Endothelial cell of umbilical vein (primary cell): ENCODE measurements around the gene LZIC. TPM values are rescaled to one million over a fixed set of nuclear protein-coding genes. Genes with fewer than 3 reads are reported as not detected.

Experiments used
- BruUV-seq: library from RNA; stranded (reverse); fragments of 400-500 nt; replicated peaks from 2 replicates; lab custom pipeline; 2021; lab: Mats Ljungman, UMichigan
- CTCF ChIA-PET: fragments of 300-600, 350-600 bp; sonication (Branson Sonifier 250); formaldehyde crosslinking; loops from one replicate; lab custom pipeline; 2021; ENCODE audit warnings: antibody characterized with exemption, inconsistent platforms; lab: Charles Lee
- POLR2A ChIA-PET: fragments of 300-600, 350-600 bp; sonication (Branson Sonifier 250); formaldehyde crosslinking; loops from one replicate; lab custom pipeline; 2021; ENCODE audit warnings: antibody characterized with exemption, inconsistent platforms; lab: Charles Lee
- DNase-seq: peaks from one replicate; pipeline ENCODE4 v3.0.0-alpha.2; 2011; ENCODE audit warnings: low read depth, low spot score
- FAIRE-seq: peaks from 2 replicates; lab custom pipeline; 2011; peaks lifted over from hg19 to GRCh38; lab: Jason Lieb, UNC
- H2AFZ ChIP-seq: 2 replicates; pipeline ENCODE4 v1.6.0; 2012; ENCODE audit warnings: low read depth, low read length, control low read depth, inconsistent platforms
- H3K27ac ChIP-seq: 2 replicates; pipeline ENCODE4 v1.5.1; 2011; ENCODE audit warnings: low read depth, mild to moderate bottlenecking, control low read depth, low read length, moderate library complexity; ENCODE audit not compliant: insufficient read depth
- H3K27me3 ChIP-seq, 2 experiments: 2 replicates each; pipeline versions ENCODE4 v1.6.0 to v1.6.1; 2011; ENCODE audit warnings: low read length in 2 of 2, mixed read lengths in 1 of 2; ENCODE audit not compliant: control insufficient read depth in 2 of 2, insufficient read depth in 2 of 2
- H3K36me3 ChIP-seq, 2 experiments: 2 replicates in 1 of 2; 3 replicates in 1 of 2; pipeline ENCODE4 v1.5.1; 2011; ENCODE audit warnings: low read length in 2 of 2, mild to moderate bottlenecking in 1 of 2, moderate library complexity in 1 of 2; ENCODE audit not compliant: control insufficient read depth in 2 of 2, insufficient read depth in 2 of 2; ENCODE audit errors: extremely low read depth in 1 of 2
- H3K4me1 ChIP-seq: 3 replicates; pipeline ENCODE4 v1.5.1; 2011; ENCODE audit warnings: mild to moderate bottlenecking, low read length; ENCODE audit not compliant: control insufficient read depth, insufficient read depth; ENCODE audit errors: extremely low read depth
- H3K4me2 ChIP-seq: 2 replicates; pipeline ENCODE4 v1.6.1; 2011; ENCODE audit warnings: low read length, control low read depth, mixed read lengths; ENCODE audit not compliant: insufficient read depth
- H3K4me3 ChIP-seq, 3 experiments: fragments of 200-600 bp in 1 of 3; sonication (generic), shearing (Covaris generic) in 1 of 3; replicated peaks in 1 of 3; 2 replicates each; pipeline ENCODE4 v1.5.1; 2011 to 2016; ENCODE audit warnings: control low read depth in 3 of 3, low read length in 3 of 3, mild to moderate bottlenecking in 2 of 3, inconsistent platforms in 1 of 3, low read depth in 1 of 3, moderate library complexity in 1 of 3; ENCODE audit not compliant: insufficient read depth in 1 of 3
- H3K79me2 ChIP-seq: 2 replicates; pipeline ENCODE4 v1.6.0; 2012; ENCODE audit warnings: low read length, inconsistent platforms; ENCODE audit not compliant: control insufficient read depth, insufficient read depth
- H3K9ac ChIP-seq: replicated peaks from 2 replicates; pipeline ENCODE3; 2011; ENCODE audit warnings: low read length, control low read depth; ENCODE audit not compliant: insufficient read depth; ENCODE audit errors: extremely low read depth
- H3K9me1 ChIP-seq: replicated peaks from 3 replicates; pipeline ENCODE4 v1.6.0; 2011; ENCODE audit warnings: mild to moderate bottlenecking, low read length; ENCODE audit not compliant: control insufficient read depth, insufficient read depth; ENCODE audit errors: extremely low read depth
- H3K9me3 ChIP-seq: replicated peaks from 2 replicates; pipeline ENCODE4 v1.5.1; 2012; ENCODE audit warnings: low read length, inconsistent platforms; ENCODE audit not compliant: control insufficient read depth, insufficient read depth
- H4K20me1 ChIP-seq: replicated peaks from 2 replicates; pipeline ENCODE3; 2011; ENCODE audit warnings: mild to moderate bottlenecking, low read length; ENCODE audit not compliant: control insufficient read depth, insufficient read depth; ENCODE audit errors: extremely low read depth
- FOS ChIP-seq: IDR thresholded peaks from 2 replicates; pipeline ENCODE4 v1.6.1; 2011; ENCODE audit warnings: mild to moderate bottlenecking, low read length, moderate library complexity, borderline replicate concordance; ENCODE audit not compliant: insufficient read depth
- GATA2 ChIP-seq: IDR thresholded peaks from 2 replicates; pipeline ENCODE4 v1.7.0; 2011; ENCODE audit warnings: low read depth, mild to moderate bottlenecking, moderate library complexity, mixed read lengths, low read length; ENCODE audit not compliant: insufficient read length, insufficient read depth
- JUN ChIP-seq: IDR thresholded peaks from 2 replicates; pipeline ENCODE4 v1.6.1; 2011; ENCODE audit warnings: borderline replicate concordance, low read depth; ENCODE audit not compliant: insufficient read length, insufficient read depth
- dilution Hi-C: fragments of 300-500 bp; cut with MboI; formaldehyde crosslinking; loops from one replicate; pipeline ENCODE4 v1.15.0; 2019; ENCODE audit warnings: low sequenced_read_pairs; ENCODE audit not compliant: extremely low pct_ligation_motif_present
- intact Hi-C: fragments of 100-400 bp; cut with micrococcal nuclease; formaldehyde crosslinking; loops from one replicate; pipeline ENCODE4 v1.10.0; 2022
- polyA plus RNA-seq, 4 experiments: library from polyadenylated mRNA; depleted of rRNA in 3 of 4; stranded (reverse) in 3 of 4; unstranded in 1 of 4; fragments of >200 nt; gene quantifications; 2 replicates each; pipeline versions ENCODE4 v1.2.1 to v1.2.3, GENCODE V29; 2011 to 2012; ENCODE audit warnings: missing spikeins in 1 of 4
- total RNA-seq: library from RNA; stranded (reverse); gene quantifications from 2 replicates; pipeline ENCODE4 v1.2.3, GENCODE V29; 2021
- TF ChIP-seq, protein P1 (sequence below): IDR thresholded peaks from 2 replicates; pipeline ENCODE4 v1.6.1; 2011; ENCODE audit not compliant: insufficient read depth, insufficient read length
- TF ChIP-seq, protein P2 (sequence below), 2 donors: IDR thresholded peaks; 1 replicate in 1 of 2; 2 replicates in 1 of 2; pipeline ENCODE4 v1.5.1; 2011; ENCODE audit warnings: low read length in 2 of 2, mild to moderate bottlenecking in 2 of 2, moderate library complexity in 2 of 2, control low read depth in 1 of 2, inconsistent platforms in 1 of 2, low read depth in 1 of 2; ENCODE audit not compliant: insufficient read depth in 1 of 2; ENCODE audit errors: extremely low read depth in 1 of 2

Gene LZIC
- total and polyA plus RNA-seq, 2 donors (not counting 3 experiments of a cell fraction or from before 2014, with no cell fraction given): 3.7 to 23.4 TPM

DNA sequence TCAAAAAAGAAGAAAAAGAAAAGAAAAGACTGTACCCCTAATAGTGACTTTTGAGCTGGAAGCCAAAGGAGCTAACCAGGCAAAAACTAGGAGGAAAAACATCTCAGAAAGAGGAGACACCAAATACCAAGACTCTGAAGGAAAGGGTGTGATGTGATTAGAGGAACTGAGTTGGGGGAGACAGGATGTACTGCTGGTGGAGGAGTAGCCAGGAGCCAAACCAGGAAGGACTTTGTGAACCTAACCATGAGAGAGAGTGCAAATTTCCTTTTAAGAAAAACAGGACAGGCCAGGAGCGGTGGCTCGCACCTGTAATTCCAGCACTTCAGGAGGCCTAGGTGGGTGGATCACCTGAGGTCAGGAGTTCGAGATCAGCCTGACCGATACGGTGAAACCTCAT lies 49.7 kb upstream of the LZIC start:
- Histone ChIP-seq H3K4me2 (no peak overlapping the region), H3K9me3 (no peaks in the 10 kb centered on the region), H3K9me1 (no peaks in the 10 kb centered on the region), H4K20me1 (no peaks in the 10 kb centered on the region), H3K27me3 (peaks cover 19 to 36% of the 10 kb centered on the region in 2 experiments), H2AFZ (no peak overlapping the region), H3K4me1 (peaks cover 23% of the 10 kb centered on the region), H3K9ac (no peak overlapping the region), H3K79me2 (no peaks in the 10 kb centered on the region), H3K36me3 (no peaks in the 10 kb centered on the region), H3K27ac (no peak overlapping the region), H3K4me3 (no peak overlapping the region)
- no peak for TF ChIP-seq GATA2
- TF ChIP-seq, protein P1, sequence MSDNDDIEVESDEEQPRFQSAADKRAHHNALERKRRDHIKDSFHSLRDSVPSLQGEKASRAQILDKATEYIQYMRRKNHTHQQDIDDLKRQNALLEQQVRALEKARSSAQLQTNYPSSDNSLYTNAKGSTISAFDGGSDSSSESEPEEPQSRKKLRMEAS: no peak
- TF ChIP-seq FOS: no peak
- DNase-seq (no peak), FAIRE-seq (peak; percentile 26)
- ChIA-PET POLR2A (no interaction called here), CTCF (interaction anchor here (0.7 to 1.8 kb wide), 3 partner anchors 10 to 50 kb away, joined by 3 to 8 read pairs (median 3); partner anchors contain the start of genes LZIC and NMNAT1)
- intact Hi-C loops: no loop called here
- dilution Hi-C loops: no loop called here
- BruUV-seq: no TSS peak

DNA sequence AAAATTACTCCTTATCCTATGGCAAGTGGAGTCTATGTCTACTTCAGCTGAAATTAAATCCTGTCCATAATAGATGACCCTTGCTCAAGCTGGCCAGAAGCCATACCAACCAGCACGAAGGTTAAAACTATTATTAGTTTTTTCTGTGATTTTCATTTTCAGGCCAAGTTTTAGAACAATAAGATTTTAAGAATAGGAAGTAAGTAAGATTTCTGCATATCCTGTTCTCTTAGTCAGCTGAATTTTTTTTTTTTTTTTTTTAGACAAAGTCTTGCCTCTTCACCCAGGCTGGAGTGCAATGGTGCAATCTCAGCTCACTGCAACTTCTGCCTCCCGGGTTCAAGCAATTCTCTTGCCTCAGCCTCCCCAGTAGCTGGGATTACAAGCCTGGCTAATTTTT lies 47.8 kb upstream of the LZIC start:
- no TSS peak for BruUV-seq
- intact Hi-C loops (loop anchor here (1.0 kb wide), 1 partner anchor 41 kb away; the partner anchor contains the start of gene UBE4B), dilution Hi-C loops (no loop called here)
- CTCF ChIA-PET: interaction anchor here (0.7 to 1.2 kb wide), 2 partner anchors 11 to 41 kb away, joined by 3 to 4 read pairs; no protein-coding TSS in a partner anchor
- FAIRE-seq (peak; percentile 98), DNase-seq (peak; percentile 90)
- Histone ChIP-seq H2AFZ (no peak overlapping the region), H3K79me2 (no peaks in the 10 kb centered on the region), H3K4me3 (no peak overlapping the region), H3K9ac (no peak overlapping the region), H3K4me1 (peaks cover 16% of the 10 kb centered on the region), H4K20me1 (no peaks in the 10 kb centered on the region), H3K9me3 (no peaks in the 10 kb centered on the region), H3K36me3 (no peaks in the 10 kb centered on the region), H3K4me2 (peak overlapping the region; percentile 3), H3K9me1 (no peaks in the 10 kb centered on the region), H3K27me3 (peaks cover 11 to 21% of the 10 kb centered on the region in 2 experiments), H3K27ac (no peak overlapping the region)
- TF ChIP-seq, protein P2, sequence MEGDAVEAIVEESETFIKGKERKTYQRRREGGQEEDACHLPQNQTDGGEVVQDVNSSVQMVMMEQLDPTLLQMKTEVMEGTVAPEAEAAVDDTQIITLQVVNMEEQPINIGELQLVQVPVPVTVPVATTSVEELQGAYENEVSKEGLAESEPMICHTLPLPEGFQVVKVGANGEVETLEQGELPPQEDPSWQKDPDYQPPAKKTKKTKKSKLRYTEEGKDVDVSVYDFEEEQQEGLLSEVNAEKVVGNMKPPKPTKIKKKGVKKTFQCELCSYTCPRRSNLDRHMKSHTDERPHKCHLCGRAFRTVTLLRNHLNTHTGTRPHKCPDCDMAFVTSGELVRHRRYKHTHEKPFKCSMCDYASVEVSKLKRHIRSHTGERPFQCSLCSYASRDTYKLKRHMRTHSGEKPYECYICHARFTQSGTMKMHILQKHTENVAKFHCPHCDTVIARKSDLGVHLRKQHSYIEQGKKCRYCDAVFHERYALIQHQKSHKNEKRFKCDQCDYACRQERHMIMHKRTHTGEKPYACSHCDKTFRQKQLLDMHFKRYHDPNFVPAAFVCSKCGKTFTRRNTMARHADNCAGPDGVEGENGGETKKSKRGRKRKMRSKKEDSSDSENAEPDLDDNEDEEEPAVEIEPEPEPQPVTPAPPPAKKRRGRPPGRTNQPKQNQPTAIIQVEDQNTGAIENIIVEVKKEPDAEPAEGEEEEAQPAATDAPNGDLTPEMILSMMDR (IDR thresholded peaks at IDR 0.05; ENCODE audit: extremely low read depth in 1 of 2, insufficient read depth in 1 of 2, low read depth in 1 of 2, low read length in 2 of 2): no peak
- TF ChIP-seq GATA2 (peak; percentile 9), FOS (peak; percentile 29), JUN (peak; percentile 28)
- POLR2A ChIA-PET: no interaction called here
